Renal cortex interstitium (tissue), 11 donors: ENCODE results near the gene OCLN. TPM values are rescaled to one million over a fixed set of nuclear protein-coding genes. Genes with fewer than 3 reads are reported as not detected.
"Not testable (repeated sequence)": the region's sequence is repeated elsewhere in the genome, so short reads cannot be mapped to it uniquely, and the experiment has no call there.

ENCODE experiments used
- DNase-seq, 11 donors: peaks; one replicate each; pipeline ENCODE4 v3.0.0-alpha.2; 2013; ENCODE audit warnings: low read depth in 9 of 11, low spot score in 4 of 11; ENCODE audit errors: extremely low read depth in 1 of 11
- polyA plus RNA-seq, 3 donors: library from polyadenylated mRNA; unstranded; fragments of 120-200 nt; gene quantifications; one replicate each; pipeline ENCODE4 v1.2.1, GENCODE V29; 2013; ENCODE audit not compliant: insufficient read length in 3 of 3

Gene OCLN
- polyA plus RNA-seq, 3 donors: 28.6 to 46.1 (median 43.2) TPM

GRCh38 chr5:69516769-69517168 is 24.2 kb downstream of the OCLN start:
- DNase-seq: no peak

- DNase-seq: peak in 1 of 11 donors; percentile 18
Measured at GRCh38 chr5:69517763-69518212, 25.2 kb downstream of the OCLN start.

- no peak for DNase-seq
Measured at GRCh38 chr5:69519285-69519684, 26.7 kb downstream of the OCLN start.

- DNase-seq: no peak
Measured at GRCh38 chr5:69522035-69522434, 29.4 kb downstream of the OCLN start.

- DNase-seq: no peak
Measured at GRCh38 chr5:69525490-69525889, 32.9 kb downstream of the OCLN start.

GRCh38 chr5:69526660-69527059 is 34.1 kb downstream of the OCLN start:
- DNase-seq: no peak

GRCh38 chr5:69527128-69527770 is 34.7 kb downstream of the OCLN start:
- DNase-seq: no peak

GRCh38 chr5:69528035-69528434 is 35.4 kb downstream of the OCLN start:
- DNase-seq: peak in 5 of 11 donors; percentile 13 to 49 (median 43)

GRCh38 chr5:69528609-69529008 is 36.0 kb downstream of the OCLN start:
- DNase-seq: no peak

- no peak for DNase-seq
Measured at GRCh38 chr5:69530561-69531405, 38.2 kb downstream of the OCLN start.

- DNase-seq: no peak
Measured at GRCh38 chr5:69531406-69531801, 38.8 kb downstream of the OCLN start.

- DNase-seq: not testable (repeated sequence)
Measured at GRCh38 chr5:69537911-69538310, 45.3 kb downstream of the OCLN start.

- not testable (repeated sequence) for DNase-seq
Measured at GRCh38 chr5:69538735-69539134, 46.1 kb downstream of the OCLN start.

- not testable (repeated sequence) for DNase-seq
Measured at GRCh38 chr5:69541347-69541746, 48.8 kb downstream of the OCLN start.

- not testable (repeated sequence) for DNase-seq
Measured at GRCh38 chr5:69542838-69543618, 50.4 kb downstream of the OCLN start.

- not testable (repeated sequence) for DNase-seq
Measured at GRCh38 chr5:69544602-69545001, 52.0 kb downstream of the OCLN start.

- peak in 10 of 11 donors; percentile 17 to 57 (median 28) for DNase-seq
Measured at GRCh38 chr5:69559908-69560330, 67.3 kb downstream of the OCLN start, which contains the start of gene GTF2H2C. Gene GTF2H2C (plus strand): TSS chr5:69560191. CDS start chr5:69565133, 4,942 bp downstream.

GRCh38 chr5:69560587-69561431 is 68.2 kb downstream of the OCLN start:
- not testable (repeated sequence) for DNase-seq
